GM13976 (cell line): Measurements from ENCODE around the gene KIFC3.
A peak's percentile ranks its signal among the peaks of the same experiment; 100 is the strongest.

ENCODE experiments used
- DNase-seq: peaks from one replicate; pipeline ENCODE4 v3.0.0; 2012; ENCODE audit warnings: low spot score
- in situ Hi-C: fragments of 300-500 bp; cut with MboI; formaldehyde crosslinking; loops from one replicate; pipeline ENCODE4 v1.12.0; 2022; ENCODE audit warnings: low sequenced_read_pairs, mixed read lengths, inconsistent platforms; ENCODE audit not compliant: unreplicated experiment
- TF ChIP-seq, protein P1 (sequence below): IDR thresholded peaks from 2 replicates; pipeline ENCODE4 v1.5.1; 2012; ENCODE audit warnings: borderline replicate concordance, mild to moderate bottlenecking; ENCODE audit not compliant: insufficient read depth; ENCODE audit errors: extremely low read depth, missing control alignments, control extremely low read depth

Gene KIFC3

GRCh38 chr16:57765160-57765728 lies 37.0 kb downstream of the KIFC3 start:
- TF ChIP-seq, protein P1, sequence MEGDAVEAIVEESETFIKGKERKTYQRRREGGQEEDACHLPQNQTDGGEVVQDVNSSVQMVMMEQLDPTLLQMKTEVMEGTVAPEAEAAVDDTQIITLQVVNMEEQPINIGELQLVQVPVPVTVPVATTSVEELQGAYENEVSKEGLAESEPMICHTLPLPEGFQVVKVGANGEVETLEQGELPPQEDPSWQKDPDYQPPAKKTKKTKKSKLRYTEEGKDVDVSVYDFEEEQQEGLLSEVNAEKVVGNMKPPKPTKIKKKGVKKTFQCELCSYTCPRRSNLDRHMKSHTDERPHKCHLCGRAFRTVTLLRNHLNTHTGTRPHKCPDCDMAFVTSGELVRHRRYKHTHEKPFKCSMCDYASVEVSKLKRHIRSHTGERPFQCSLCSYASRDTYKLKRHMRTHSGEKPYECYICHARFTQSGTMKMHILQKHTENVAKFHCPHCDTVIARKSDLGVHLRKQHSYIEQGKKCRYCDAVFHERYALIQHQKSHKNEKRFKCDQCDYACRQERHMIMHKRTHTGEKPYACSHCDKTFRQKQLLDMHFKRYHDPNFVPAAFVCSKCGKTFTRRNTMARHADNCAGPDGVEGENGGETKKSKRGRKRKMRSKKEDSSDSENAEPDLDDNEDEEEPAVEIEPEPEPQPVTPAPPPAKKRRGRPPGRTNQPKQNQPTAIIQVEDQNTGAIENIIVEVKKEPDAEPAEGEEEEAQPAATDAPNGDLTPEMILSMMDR: no peak
- in situ Hi-C loops: no loop called here
- no peak for DNase-seq

GRCh38 chr16:57764341-57765159 lies 37.7 kb downstream of the KIFC3 start:
- in situ Hi-C loops: no loop called here

GRCh38 chr16:57764006-57764340 lies 38.3 kb downstream of the KIFC3 start:
- no peak for DNase-seq
- TF ChIP-seq, protein P1: no peak
- in situ Hi-C loops: no loop called here

More at GRCh38 chr16:57764341-57765159, 37.7 kb downstream of the KIFC3 start:
- TF ChIP-seq, protein P1: no peak
- peak; percentile 79 for DNase-seq

- TF ChIP-seq, protein P1: no peak
- in situ Hi-C loops: no loop called here
- DNase-seq: no peak
Measured at GRCh38 chr16:57763285-57764005, 38.8 kb downstream of the KIFC3 start.

- in situ Hi-C loops: no loop called here
- TF ChIP-seq, protein P1: no peak
- no peak for DNase-seq
Measured at GRCh38 chr16:57762365-57763040, 39.8 kb downstream of the KIFC3 start.

GRCh38 chr16:57761957-57762356 lies 40.3 kb downstream of the KIFC3 start:
- in situ Hi-C loops: no loop called here
- DNase-seq: no peak
- TF ChIP-seq, protein P1: no peak
